Adrenal gland (tissue), 5 donors: Measurements from ENCODE around the gene IL31RA.

Source experiments
- CTCF ChIP-seq, 6 experiments: fragments of 450-650 bp in 4 of 6; fragments of 200-600 bp in 2 of 6; sonication (generic) in 1 of 6; IDR thresholded peaks; 1 replicate in 5 of 6; 2 replicates in 1 of 6; pipeline versions ENCODE4 v1.5.1 to v1.8.0; 2016 to 2021; ENCODE audit warnings: antibody characterized with exemption in 6 of 6, mild to moderate bottlenecking in 2 of 6, moderate library complexity in 1 of 6
- POLR2A ChIP-seq, 2 donors: fragments of 450-650 bp; IDR thresholded peaks; one replicate each; pipeline ENCODE4 v1.6.1; 2017; ENCODE audit warnings: antibody characterized with exemption in 2 of 2, mild to moderate bottlenecking in 2 of 2, moderate library complexity in 1 of 2
- donor health status: DM: no; HTN: no; CAD: no.

GRCh38 chr5:55855509-55855908 is 4.4 kb downstream of the IL31RA start:
- TF ChIP-seq CTCF (IDR thresholded peaks at IDR 0.05), result no peak
- TF ChIP-seq POLR2A (IDR thresholded peaks at IDR 0.05), result no peak
